Measurements from ENCODE around the gene AADACL4. TPM values are rescaled to one million over a fixed set of nuclear protein-coding genes. Genes with fewer than 3 reads are reported as not detected.
A peak's percentile ranks its signal among the peaks of the same experiment; 100 is the strongest.

The AADACL4 gene
- polyA plus RNA-seq, 1 donor (not counting 4 experiments of a cell fraction or from before 2014, with no cell fraction given) = not detected

DNA sequence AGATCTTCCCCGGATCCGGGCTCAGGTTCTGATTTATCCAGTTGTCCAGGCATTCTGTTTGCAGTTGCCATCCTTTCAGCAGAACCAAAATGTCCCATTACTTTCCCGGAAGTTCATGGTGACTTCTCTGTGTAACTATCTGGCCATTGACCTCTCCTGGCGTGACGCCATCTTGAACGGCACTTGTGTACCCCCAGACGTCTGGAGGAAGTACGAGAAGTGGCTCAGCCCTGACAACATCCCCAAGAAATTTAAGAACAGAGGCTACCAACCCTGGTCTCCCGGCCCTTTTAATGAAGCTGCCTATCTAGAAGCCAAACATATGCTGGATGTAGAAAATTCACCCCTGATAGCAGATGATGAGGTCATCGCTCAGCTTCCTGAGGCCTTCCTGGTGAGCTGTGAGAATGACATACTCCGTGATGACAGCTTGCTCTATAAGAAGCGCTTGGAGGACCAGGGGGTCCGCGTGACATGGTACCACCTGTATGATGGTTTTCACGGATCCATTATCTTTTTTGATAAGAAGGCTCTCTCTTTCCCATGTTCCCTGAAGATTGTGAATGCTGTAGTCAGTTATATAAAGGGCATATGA lies 22.4 kb downstream of the AADACL4 start:
- TF ChIP-seq, protein P1, sequence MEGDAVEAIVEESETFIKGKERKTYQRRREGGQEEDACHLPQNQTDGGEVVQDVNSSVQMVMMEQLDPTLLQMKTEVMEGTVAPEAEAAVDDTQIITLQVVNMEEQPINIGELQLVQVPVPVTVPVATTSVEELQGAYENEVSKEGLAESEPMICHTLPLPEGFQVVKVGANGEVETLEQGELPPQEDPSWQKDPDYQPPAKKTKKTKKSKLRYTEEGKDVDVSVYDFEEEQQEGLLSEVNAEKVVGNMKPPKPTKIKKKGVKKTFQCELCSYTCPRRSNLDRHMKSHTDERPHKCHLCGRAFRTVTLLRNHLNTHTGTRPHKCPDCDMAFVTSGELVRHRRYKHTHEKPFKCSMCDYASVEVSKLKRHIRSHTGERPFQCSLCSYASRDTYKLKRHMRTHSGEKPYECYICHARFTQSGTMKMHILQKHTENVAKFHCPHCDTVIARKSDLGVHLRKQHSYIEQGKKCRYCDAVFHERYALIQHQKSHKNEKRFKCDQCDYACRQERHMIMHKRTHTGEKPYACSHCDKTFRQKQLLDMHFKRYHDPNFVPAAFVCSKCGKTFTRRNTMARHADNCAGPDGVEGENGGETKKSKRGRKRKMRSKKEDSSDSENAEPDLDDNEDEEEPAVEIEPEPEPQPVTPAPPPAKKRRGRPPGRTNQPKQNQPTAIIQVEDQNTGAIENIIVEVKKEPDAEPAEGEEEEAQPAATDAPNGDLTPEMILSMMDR (optimal IDR thresholded peaks at IDR 0.05 in 1 of 3, IDR thresholded peaks at IDR 0.05 in 1 of 3, conservative IDR thresholded peaks at IDR 0.05 in 1 of 3; ENCODE audit: extremely low read depth in 1 of 3, insufficient read depth in 2 of 3, low read length in 3 of 3) = no peak
- no peak for TF ChIP-seq EZH2 (IDR thresholded peaks at IDR 0.05; ENCODE audit: low read length)
- FAIRE-seq (no peak), DNase-seq (ENCODE audit: low read depth, low spot score) (no peak)
- H3K27me3 ChIP-seq (ENCODE audit: control insufficient read depth, extremely low read depth, insufficient read depth, low read length) = no peaks in the 10 kb centered on the region
- no peaks in the 10 kb centered on the region for H3K36me3 ChIP-seq (ENCODE audit: control insufficient read depth in 2 of 2, extremely low read depth in 1 of 2, insufficient read depth in 2 of 2, low read length in 2 of 2)
- H3K9ac ChIP-seq (ENCODE audit: control insufficient read depth, extremely low read depth, insufficient read depth, low read length) = no peak overlapping the region
- H3K4me2 ChIP-seq (ENCODE audit: control insufficient read depth, extremely low read depth, insufficient read depth, low read depth, low read length) = no peak overlapping the region
- H3K79me2 ChIP-seq (ENCODE audit: control insufficient read depth, insufficient read depth, low read length) = no peaks in the 10 kb centered on the region
- H2AFZ ChIP-seq (ENCODE audit: control insufficient read depth, low read length) = no peak overlapping the region
- H3K4me3 ChIP-seq (ENCODE audit: control insufficient read depth in 2 of 3, extremely low read depth in 1 of 3, insufficient read depth in 2 of 3, low read depth in 1 of 3, low read length in 3 of 3) = no peak overlapping the region
- no peaks in the 10 kb centered on the region for H4K20me1 ChIP-seq (ENCODE audit: control insufficient read depth, extremely low read depth, insufficient read depth, low read length)
- no peaks in the 10 kb centered on the region for H3K9me3 ChIP-seq (ENCODE audit: control insufficient read depth, low read depth, low read length)
- no peak overlapping the region for H3K27ac ChIP-seq (ENCODE audit: control insufficient read depth, insufficient read depth, low read length)
- H3K9me1 ChIP-seq (ENCODE audit: control insufficient read depth, extremely low read depth, insufficient read depth, low read length) = no peaks in the 10 kb centered on the region
- dilution Hi-C loops (cut with MboI; ENCODE audit: extremely low pct_ligation_motif_present, low sequenced_read_pairs) = no loop called here
- H3K4me1 ChIP-seq (ENCODE audit: control insufficient read depth, extremely low read depth, insufficient read depth, low read length) = no peaks in the 10 kb centered on the region

- no peak for DNase-seq (ENCODE audit: low read depth, low spot score)
- peak; percentile 29 for FAIRE-seq
- no peak overlapping the region for H3K4me2 ChIP-seq (ENCODE audit: control insufficient read depth, extremely low read depth, insufficient read depth, low read depth, low read length)
- no peak overlapping the region for H3K4me3 ChIP-seq (ENCODE audit: control insufficient read depth in 2 of 3, extremely low read depth in 1 of 3, insufficient read depth in 2 of 3, low read depth in 1 of 3, low read length in 3 of 3)
- no peaks in the 10 kb centered on the region for H3K27me3 ChIP-seq (ENCODE audit: control insufficient read depth, extremely low read depth, insufficient read depth, low read length)
- H3K4me1 ChIP-seq (ENCODE audit: control insufficient read depth, extremely low read depth, insufficient read depth, low read length) = no peaks in the 10 kb centered on the region
- dilution Hi-C loops (cut with MboI; ENCODE audit: extremely low pct_ligation_motif_present, low sequenced_read_pairs) = no loop called here
- no peaks in the 10 kb centered on the region for H3K9me3 ChIP-seq (ENCODE audit: control insufficient read depth, low read depth, low read length)
- H3K36me3 ChIP-seq (ENCODE audit: control insufficient read depth in 2 of 2, extremely low read depth in 1 of 2, insufficient read depth in 2 of 2, low read length in 2 of 2) = no peaks in the 10 kb centered on the region
- H3K27ac ChIP-seq (ENCODE audit: control insufficient read depth, insufficient read depth, low read length) = no peak overlapping the region
- no peak overlapping the region for H3K9ac ChIP-seq (ENCODE audit: control insufficient read depth, extremely low read depth, insufficient read depth, low read length)
- no peaks in the 10 kb centered on the region for H4K20me1 ChIP-seq (ENCODE audit: control insufficient read depth, extremely low read depth, insufficient read depth, low read length)
- no peaks in the 10 kb centered on the region for H3K79me2 ChIP-seq (ENCODE audit: control insufficient read depth, insufficient read depth, low read length)
- no peak overlapping the region for H2AFZ ChIP-seq (ENCODE audit: control insufficient read depth, low read length)
- H3K9me1 ChIP-seq (ENCODE audit: control insufficient read depth, extremely low read depth, insufficient read depth, low read length) = no peaks in the 10 kb centered on the region
- TF ChIP-seq, protein P1 (optimal IDR thresholded peaks at IDR 0.05 in 1 of 3, IDR thresholded peaks at IDR 0.05 in 1 of 3, conservative IDR thresholded peaks at IDR 0.05 in 1 of 3; ENCODE audit: extremely low read depth in 1 of 3, insufficient read depth in 2 of 3, low read length in 3 of 3) = no peak
- TF ChIP-seq EZH2 (IDR thresholded peaks at IDR 0.05; ENCODE audit: low read length) = no peak
Measured at GRCh38 chr1:12669529-12670068, 25.7 kb downstream of the AADACL4 start.

Data from keratinocyte (primary cell).